Measurements from ENCODE around the gene TOM1L2.

Gene TOM1L2

GRCh38 chr17:17831208-17832031 is 140.8 kb downstream of the TOM1L2 start:
- no peak for DNase-seq

GRCh38 chr17:17830740-17831207 is 141.4 kb downstream of the TOM1L2 start:
- peak in 3 of 4 experiments; percentile 35 to 53 (median 43) for DNase-seq

- DNase-seq: no peak
Observed at GRCh38 chr17:17830269-17830567, 142.0 kb downstream of the TOM1L2 start.

GRCh38 chr17:17827826-17828621 is 144.2 kb downstream of the TOM1L2 start:
- no peak for DNase-seq

- no peak for DNase-seq
Observed at GRCh38 chr17:17826942-17827785, 145.0 kb downstream of the TOM1L2 start.

GRCh38 chr17:17826342-17826713 is 145.9 kb downstream of the TOM1L2 start:
- peak in 3 of 4 experiments; percentile 33 to 47 (median 37) for DNase-seq

- peak in 3 of 4 experiments; percentile 40 to 45 (median 44) for DNase-seq
Observed at GRCh38 chr17:17824783-17825614, 147.2 kb downstream of the TOM1L2 start.

- no peak for DNase-seq
Observed at GRCh38 chr17:17824119-17824782, 147.9 kb downstream of the TOM1L2 start.

GRCh38 chr17:17823433-17824118 is 148.6 kb downstream of the TOM1L2 start:
- DNase-seq: peak; percentile 93 to 96 (median 94)

GRCh38 chr17:17822616-17823015 is 149.6 kb downstream of the TOM1L2 start:
- DNase-seq: no peak

GRCh38 chr17:17822189-17822588 is 150.0 kb downstream of the TOM1L2 start:
- DNase-seq: no peak

- DNase-seq: no peak
Observed at GRCh38 chr17:17820463-17821158, 151.6 kb downstream of the TOM1L2 start.

GRCh38 chr17:17820046-17820445 is 152.2 kb downstream of the TOM1L2 start:
- no peak for DNase-seq

GRCh38 chr17:17819561-17819995 is 152.6 kb downstream of the TOM1L2 start:
- DNase-seq: peak; percentile 80 to 90 (median 88)

GRCh38 chr17:17819111-17819510 is 153.1 kb downstream of the TOM1L2 start:
- DNase-seq: no peak

GRCh38 chr17:17818088-17818526 is 154.1 kb downstream of the TOM1L2 start:
- DNase-seq: peak in 2 of 4 experiments; percentile 45 to 56

GRCh38 chr17:17817552-17817947 is 154.7 kb downstream of the TOM1L2 start:
- no peak for DNase-seq

- no peak for DNase-seq
Observed at GRCh38 chr17:17816831-17817551, 155.2 kb downstream of the TOM1L2 start.

GRCh38 chr17:17816240-17816814 is 155.9 kb downstream of the TOM1L2 start:
- DNase-seq: no peak
